ENCODE data around the gene PTPRN2.

Gene PTPRN2

DNA sequence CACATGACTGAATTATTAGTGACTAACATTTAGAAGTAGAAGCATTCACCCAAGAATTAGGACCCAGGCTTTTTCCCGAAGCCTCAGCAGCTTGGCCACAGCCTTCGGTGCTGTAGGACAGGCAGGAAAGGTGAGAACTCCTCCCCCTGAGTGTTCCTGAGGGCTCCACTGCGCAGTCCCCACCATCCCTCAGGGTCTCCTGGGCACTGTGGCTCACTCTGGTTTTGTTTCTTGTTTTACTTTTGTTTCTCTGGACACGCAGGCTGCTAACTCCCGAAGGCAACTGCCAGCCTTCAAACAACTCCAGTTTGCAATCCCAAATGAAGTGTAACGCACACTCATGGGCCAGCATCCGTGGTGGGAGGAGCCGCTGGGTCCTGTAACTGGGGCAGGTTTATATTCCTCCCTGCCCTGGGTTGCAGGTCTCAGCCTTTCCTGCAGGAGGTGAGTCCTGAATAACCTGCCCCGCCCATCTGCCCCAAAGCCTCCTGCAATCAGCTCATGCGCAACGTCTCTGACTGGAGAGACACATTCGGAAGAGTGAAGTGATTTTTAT lies 492.9 kb downstream of the PTPRN2 start:
- no peak for DNase-seq (ENCODE audit: low read depth in 2 of 2)

DNA sequence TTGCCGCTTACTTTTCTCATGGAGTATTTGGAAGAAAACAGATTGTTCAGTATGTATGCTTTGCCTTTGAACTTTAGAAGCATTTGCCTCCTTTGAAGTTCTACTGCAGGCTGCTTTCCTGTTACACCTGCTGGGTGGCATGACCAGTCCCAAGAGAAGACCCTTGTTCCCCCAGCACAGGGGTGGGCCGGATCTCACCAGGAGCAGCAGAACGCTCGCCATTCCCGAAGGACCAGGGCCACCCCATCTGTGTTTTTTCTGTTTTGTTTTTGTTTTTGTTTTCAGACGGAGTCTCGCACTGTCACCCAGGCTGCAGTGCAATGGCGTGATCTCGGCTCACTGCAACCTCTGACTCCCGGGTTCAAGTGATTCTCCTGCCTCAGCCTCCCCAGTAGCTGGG lies 493.6 kb downstream of the PTPRN2 start:
- no peak for DNase-seq (ENCODE audit: low read depth in 2 of 2)

DNA sequence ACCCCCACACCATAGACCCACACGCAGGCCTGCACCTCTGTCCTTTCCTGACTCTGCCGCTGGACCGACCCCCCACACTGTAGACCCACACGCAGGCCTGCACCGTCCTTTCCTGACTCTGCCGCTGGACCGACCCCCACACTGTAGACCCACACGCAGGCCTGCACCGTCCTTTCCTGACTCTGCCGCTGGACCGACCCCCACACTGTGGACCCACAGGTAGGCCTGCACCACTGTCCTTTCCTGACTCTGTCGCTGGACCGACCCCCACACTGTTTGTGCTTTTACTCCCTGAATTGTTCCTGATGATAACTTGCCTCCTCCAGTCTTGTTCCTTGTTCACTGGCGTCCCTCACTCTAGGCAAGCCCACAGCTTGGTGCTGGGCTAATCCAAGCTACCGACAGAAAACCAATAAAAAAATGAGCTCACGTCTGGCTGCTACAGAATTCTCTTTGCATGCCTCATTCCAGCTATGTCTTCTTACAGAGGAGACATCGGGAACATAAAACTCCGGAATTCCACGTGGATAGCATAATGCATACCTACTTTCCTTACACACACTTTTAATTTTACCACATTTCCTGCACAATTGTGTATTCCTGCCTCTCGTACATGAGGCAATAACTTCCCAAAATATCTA lies 494.3 kb downstream of the PTPRN2 start:
- no peak for DNase-seq (ENCODE audit: low read depth in 2 of 2)

DNA sequence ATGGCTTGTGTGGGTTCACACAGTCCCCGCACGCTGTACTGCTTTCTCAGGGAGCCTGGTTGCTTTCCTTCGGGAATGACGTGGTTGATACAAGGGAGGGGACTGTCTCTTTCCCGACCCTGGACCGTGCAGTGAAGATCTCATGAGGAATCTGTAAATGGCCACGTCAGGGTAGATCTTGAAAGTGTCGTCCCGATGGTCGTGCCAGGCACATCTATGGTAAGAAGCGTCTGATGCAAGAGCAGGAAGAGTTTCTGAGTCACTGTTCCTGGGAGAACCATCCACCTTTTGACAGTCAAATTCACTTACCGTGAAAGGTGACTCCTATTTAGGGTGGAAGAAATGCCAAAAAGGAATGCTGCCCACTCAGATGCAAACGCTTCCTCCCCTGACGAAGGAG lies 500.4 kb downstream of the PTPRN2 start:
- no peak for DNase-seq (ENCODE audit: low read depth in 2 of 2)

DNA sequence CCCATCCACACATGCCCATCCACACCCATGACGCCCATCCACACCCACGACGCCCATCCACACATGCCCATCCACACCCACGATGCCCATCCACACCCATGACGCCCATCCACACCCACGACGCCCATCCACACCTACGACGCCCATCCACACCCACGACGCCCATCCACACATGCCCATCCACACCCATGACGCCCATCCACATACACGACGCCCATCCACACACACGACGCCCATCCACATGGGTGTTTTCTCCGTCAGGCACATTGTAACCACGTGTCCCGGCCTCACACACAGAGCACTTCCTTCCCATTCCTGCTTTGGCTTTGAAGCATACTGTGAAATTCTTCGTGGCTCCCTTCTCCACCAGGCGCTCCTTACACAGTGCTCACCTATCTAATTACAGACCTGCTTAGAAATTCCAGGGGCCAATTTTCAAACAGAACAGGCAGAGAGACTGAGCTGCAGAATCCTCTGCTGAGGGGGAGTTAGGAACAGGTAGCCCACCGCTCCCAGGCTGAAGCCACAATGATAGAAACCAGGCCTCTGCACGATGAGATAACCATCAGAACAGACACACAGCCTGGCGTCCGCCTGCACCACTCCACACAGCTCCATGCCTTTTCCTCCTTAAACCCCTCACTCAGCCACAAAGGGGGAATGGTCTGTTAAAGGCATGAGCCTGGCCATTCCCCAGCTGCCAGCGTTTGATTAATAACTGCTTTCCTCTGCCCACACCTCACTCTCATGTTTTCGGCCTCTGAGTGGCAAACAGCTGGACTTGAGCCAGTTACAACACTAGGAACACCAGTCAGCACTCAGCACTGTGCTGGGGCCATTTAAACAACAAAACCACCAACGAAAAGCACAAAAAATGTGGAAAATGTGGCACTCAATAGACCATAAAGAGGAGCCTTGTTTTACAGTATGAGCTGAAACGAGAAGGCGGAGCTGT lies 501.6 kb downstream of the PTPRN2 start:
- DNase-seq (ENCODE audit: low read depth in 2 of 2) = no peak

DNA sequence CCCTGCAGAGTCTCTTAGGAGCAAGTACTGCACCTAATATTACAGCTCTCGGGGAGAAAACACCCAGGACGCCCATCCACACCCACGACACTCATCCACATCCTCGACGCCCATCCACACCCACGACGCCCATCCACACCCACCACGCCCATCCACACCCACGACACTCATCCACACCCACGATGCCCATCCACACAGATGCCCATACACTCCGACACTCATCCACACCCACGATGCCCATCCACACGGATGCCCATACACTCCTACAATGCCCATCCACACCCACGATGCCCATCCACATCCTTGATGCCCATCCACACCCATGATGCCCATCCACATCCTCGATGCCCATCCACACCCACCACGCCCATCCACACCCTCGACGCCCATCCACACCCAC lies 503.1 kb downstream of the PTPRN2 start:
- DNase-seq (ENCODE audit: low read depth in 2 of 2) = no peak

DNA sequence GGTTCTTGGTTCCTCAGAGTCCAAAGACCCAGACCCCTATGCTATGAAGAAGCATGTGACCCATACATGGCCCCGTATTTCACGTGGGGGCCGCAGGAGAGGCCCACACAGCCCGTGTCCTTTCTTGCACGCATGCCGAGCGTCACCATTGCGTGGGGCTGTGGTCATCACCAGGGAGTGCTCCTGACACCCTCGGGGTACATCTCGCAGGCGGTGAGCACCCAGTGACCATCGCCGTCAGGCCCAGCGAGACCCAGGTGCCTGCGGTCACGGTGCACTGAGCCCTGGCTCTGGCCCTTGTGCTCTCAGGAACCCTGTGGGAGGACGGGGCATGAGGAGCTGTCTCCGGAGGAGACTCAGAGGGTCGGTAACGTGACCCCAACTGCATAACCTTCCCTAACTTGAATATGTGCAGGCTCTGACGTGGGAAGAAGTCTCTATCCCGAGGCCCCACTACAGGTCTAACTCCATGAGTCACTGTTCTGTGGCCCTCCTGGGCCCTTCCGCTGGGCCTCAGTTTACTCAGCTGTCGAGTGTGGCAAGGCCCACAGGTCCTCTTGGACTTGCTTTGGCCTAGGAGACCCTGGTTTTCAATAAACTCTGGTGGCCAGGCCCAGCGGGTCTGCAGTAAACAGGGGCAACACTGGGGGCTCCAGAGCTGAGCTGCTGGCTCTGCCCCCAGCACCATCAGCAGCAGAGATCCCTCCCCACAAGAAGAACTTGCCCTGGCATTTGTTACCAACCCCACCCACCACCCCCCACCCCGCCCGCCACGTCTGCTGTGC lies 503.9 kb downstream of the PTPRN2 start:
- DNase-seq (ENCODE audit: low read depth in 2 of 2) = no peak

DNA sequence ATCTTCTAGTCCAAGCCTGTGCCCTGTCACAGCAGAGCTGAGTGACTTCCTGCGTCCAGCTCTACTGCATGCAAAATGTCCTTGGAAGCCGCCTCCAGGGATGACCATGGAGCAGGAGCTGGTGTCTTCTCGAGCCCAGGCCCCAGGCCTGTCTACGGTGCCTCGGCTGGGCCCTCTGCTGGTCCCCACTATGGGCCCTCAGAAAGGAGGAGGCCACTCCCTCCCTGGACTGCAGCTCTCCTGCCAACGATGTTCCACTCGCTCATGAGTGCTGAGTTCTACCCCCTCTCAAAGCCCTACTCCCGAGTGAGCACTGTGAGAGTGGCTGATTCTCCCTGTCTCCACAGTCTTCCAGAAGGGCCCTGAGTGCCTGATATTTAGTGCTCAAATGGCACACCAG lies 504.9 kb downstream of the PTPRN2 start:
- no peak for DNase-seq (ENCODE audit: low read depth in 2 of 2)

DNA sequence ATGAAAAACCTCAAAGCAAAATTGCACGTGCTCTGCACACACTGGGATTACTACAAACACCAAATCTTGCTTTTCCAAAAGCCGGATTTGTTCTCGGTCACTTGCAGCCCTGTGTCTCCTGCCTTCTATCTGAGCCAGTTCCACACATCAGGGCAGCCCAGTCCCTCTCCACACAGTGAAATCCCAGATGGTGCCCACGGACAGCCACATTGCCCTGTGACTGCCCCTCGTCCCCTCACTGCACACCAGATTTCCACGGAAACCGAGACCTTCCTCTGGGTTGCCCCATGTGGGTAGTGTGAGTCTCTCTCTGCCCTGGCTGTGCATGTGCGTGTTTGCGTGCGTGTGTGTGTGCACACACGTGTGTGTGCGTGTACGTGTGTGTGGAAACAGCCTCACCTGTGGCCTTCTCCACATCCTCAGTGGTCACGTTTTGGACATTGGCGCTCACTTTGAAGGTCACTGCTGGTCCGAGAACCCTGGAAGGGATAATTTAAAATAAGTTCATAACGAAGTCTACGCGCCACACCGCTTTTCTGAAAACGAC lies 506.7 kb downstream of the PTPRN2 start:
- DNase-seq (ENCODE audit: low read depth in 2 of 2) = no peak

DNA sequence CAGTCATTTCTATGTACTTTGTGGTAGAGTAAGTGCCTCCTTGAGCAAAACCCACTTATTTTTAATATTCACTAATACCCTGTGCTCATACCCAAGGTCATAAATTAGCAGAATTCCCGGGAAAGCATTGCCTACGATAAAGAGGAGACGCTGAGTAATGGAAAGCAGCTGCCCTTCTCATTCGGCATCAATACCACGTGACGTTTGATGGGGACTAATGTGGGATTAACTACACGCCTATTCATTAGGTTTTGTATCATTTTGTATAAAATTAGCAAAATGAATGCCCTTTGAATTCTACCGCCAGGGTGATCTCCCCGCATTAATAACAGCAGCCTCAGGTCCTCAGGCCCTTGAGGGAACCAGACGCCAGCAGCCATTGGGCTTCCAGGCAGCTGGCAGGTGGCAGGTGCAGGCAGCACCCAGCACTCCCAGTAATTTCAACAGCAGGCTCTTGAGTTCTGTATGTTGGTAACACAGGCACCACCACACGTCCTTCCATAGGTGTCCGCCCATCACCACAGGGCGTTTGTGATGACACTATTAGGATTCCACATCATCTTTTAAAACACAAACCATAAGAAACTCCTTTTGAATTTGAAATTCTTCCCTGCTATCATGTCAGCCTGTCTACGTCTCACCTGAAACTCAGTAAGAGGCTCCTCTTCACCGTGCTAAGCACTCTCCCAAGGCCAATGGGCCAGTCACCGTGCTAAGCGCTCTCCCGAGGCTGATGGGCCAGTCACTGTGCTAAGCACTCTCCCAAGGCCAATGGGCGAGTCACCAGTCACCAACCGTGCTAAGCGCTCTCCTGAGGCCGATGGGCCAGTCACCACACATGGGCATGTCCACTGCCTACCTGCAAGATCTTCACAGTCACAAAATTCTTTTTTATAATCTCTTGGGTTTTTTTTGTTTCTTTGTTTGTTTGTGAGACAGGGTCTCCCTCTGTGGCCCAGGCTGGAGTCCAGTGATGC lies 509.4 kb downstream of the PTPRN2 start:
- DNase-seq (ENCODE audit: low read depth in 2 of 2) = no peak

DNA sequence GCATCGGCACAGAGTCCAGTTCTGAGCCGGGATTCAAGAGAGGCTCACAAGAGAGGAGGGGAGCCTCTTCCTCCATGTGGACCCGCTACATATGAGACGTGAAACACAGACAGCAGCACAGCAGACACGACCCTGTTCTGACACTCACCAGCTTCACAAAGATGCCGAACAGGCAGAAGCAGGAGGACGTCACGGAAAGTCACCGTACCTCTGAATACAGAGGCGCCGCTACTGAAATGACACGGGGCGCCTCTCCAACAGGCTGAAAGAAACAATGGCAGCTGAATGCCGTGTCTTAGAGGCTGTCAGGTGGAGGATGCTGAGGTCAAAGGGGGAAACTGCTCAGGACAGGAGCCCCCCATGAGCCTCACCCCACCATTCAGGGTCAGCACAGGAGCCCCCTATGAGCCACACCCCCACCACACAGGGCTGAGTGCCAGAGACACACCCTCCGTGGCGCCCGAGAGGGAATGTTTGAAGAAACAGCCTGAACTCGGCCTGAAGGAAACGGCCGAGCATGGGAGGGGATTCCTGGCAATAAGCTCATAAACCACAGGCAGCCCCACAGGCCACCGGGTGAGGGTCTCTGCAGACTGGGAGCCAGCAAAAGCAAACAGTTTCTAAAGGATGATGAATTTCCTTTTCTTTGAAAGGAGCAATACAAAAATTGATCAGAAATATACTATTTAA lies 510.3 kb downstream of the PTPRN2 start:
- no peak for DNase-seq (ENCODE audit: low read depth in 2 of 2)

DNA sequence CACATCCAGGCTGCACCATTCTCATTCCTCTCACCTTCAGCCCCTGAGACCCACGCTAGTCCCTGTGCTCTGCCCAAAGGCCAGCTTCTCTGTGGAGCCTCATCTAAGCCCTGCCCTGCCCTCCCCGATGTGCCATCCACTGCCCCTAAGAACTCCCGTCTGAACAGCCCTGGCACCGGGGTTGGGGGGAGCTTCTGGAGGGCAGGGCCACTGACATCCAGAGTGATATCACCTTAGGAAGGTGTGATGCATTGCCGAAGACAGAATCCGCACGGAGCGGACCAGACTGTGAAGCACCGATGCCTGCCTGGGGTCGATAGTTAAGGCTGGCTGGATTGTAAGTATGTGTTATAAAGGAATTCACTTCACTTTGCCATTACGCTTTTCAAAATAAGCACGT lies 511.0 kb downstream of the PTPRN2 start:
- DNase-seq (ENCODE audit: low read depth in 2 of 2) = no peak

DNA sequence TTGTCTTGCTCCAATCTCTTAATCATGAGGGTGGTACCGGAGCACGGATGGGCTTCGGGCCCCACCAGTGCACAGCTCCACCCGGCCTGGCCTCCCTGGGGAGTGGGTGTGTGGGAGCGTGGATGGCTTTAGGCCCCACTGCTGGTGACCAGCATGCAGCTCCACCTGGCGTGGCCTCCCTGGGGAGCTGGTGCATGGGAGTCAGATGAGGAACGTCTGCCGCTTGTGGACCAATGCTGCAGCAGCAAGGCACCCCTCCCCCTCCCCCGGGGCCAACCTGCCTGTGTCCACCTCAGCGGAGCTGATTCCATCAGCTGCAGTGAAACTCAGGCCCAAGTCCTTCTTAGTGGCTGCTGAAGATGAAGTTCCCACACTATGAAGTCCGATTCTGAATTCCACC lies 511.4 kb downstream of the PTPRN2 start:
- no peak for DNase-seq (ENCODE audit: low read depth in 2 of 2)

DNA sequence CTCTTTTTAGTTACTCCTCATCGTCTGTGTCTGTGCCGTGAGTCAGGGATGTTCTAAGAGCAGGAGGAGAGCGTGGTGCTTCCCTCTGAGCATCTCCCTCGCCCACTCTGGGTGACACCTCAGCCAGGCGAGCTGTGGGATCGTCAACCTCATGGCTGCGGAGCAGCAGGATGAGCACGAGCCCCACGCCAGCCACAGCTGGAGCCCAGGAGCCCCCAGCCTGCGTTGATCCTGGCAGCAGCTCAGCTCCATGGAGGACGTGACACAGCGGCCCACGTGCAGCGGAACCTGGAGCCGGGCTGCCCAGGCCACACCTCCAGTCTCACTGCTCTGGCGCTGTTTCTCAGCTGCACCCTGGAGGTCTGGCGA lies 512.0 kb downstream of the PTPRN2 start:
- no peak for DNase-seq (ENCODE audit: low read depth in 2 of 2)

DNA sequence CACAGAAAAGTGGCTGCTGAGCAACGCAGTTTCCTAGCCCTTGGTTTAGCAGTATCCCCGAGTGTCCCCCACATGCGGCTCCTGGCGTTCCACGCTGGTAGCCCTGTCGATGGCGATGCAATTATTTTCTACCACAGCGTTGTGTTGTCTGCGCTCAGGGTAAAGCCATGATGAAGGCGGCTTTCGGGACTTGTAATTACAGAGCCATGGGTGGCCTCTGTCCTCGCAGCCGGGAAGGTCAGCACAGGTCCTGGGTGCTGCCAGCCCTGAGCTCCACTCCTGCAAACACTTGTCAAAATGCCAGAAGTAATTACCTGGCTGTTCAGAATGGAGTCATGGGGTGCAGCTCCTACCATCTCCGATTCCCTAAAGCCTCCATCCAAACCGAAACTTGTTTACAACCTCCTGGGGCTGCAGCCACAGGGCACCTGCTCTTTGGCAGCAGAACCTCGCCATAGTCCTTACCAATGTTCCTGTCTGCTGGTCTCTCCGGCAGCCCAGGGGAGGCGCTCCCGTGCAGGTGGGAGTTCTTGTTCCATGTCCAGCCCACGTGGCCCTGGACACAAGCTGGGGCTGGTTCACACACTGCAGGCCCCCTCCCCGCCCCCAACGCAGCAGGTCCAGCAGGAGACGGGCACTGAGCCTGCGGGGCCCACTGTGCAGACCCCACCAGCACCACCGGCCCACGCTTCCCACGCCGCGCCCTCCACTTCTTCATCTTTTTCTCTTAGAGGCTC lies 512.6 kb downstream of the PTPRN2 start:
- no peak for DNase-seq (ENCODE audit: low read depth in 2 of 2)

DNA sequence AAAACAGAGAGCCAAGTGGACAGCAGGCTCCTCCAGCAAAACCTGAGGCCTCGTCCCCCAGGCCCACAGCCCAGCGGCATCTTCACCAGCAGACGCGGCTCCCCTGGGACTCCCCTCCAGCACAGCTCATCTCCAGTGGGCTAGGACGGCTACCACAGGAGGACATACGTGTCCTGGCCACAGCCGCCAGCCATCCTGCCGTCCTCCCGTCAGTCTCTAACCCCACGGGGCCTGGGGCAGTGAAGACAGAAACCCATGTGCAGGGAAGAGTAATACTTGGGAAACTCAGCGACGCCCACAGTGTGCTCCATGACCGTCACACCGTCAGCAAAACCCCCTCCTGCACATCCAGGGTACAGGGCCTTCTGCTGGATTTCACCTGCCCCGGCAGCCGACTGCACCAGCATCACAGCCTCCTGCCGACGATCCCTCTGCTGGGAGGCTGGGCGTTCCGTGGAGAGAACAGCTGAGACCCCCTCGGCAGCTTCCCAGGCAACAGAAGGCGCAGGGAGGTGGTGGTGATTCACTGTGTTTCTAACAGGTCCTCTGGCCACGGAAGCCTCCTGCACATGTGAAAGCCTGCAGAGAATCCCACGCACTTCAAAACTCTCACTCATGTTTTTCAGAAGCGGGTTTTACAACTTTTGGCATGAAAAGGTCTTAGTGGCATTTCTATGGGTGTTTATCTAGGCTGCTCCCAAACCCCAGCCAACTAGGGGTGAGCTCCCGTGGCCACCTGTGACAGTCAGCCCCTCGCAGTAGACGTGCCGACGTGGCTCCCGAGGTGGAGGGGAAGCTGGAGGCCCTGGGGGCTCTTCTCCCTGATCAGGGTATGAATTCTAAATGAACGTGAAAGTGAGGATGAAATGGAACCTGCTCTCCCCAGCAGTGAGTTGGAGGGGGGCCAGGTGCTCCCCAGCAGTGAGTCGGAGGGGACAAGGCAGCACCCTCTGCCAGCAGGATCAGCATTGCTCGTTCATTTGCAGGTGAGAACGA lies 513.5 kb downstream of the PTPRN2 start:
- DNase-seq (ENCODE audit: low read depth in 2 of 2) = no peak

DNA sequence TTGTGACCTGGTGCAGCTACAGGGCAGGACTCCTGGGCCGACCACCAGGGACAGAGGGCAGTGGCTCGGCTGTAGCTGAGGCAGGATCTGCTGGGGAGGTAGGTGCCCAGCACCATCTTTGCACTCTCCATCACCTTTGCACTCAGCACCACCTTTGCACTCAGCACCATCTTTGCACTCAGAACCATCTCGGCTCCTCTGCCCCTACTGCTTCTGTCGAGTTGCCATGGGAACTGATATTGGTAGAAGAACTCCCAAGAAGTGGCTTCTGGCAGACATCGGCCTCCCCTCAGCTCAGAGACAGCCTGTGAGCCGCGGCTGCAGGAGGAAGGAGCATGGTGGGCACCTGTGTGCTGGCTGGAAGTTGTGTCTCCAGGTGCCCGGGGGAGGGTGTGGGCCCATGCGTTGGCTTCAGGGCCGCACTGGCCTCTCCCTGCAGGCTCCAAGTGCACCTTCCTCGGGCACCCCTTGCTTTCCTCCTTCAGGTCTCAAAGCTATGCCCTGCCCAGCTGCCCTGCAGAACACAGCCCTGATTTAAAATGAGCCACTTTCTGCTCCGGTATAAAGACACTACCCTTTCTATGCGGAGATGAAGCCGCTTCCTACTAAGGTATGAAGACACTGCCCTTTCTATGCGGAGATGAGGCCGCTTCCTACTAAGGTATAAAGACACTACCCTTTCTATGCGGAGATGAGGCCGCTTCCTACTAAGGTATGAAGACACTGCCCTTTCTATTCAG lies 514.5 kb downstream of the PTPRN2 start:
- no peak for DNase-seq (ENCODE audit: low read depth in 2 of 2)

Measured in stimulated activated CD8-positive, alpha-beta memory T cell treated with anti-CD3 and anti-CD28 coated beads, Interleukin-15, amount 100 ng/mL, for 48 hours (primary cell).